ENCODE results near the gene C1QTNF6. TPM values are rescaled to one million over a fixed set of nuclear protein-coding genes. Genes with fewer than 3 reads are reported as not detected.

C1QTNF6 gene
- total and polyA plus RNA-seq, 10 of the 15 experiments (the other 5 are each of a cell fraction or from before 2014, with no cell fraction given), result 0.16 to 4.1 (median 1.3) TPM

- CTCF ChIA-PET, result interaction anchor here (0.7 to 4.5 kb wide), 19 partner anchors 11 to 151 kb away, joined by 3 to 53 read pairs (median 5); partner anchors contain the start of genes C1QTNF6 and IL2RB
Observed at GRCh38 chr22:37165066-37165465, 23.0 kb downstream of the C1QTNF6 start.

More at GRCh38 chr22:37165066-37165465, 23.0 kb downstream of the C1QTNF6 start:
- WGBS (ENCODE audit: insufficient coverage, insufficient replicate concordance, low lambda C conversion rate, missing lambda C conversion rate), result 95% methylated on average over 9 of the region's 9 CpGs
- no peaks in the 10 kb centered on the region for H3K27me3 ChIP-seq (replicated peaks in 1 of 2; ENCODE audit: control insufficient read depth in 2 of 2, insufficient read depth in 2 of 2, low read length in 1 of 2)
- POLR2A ChIA-PET, result interaction anchor here (0.6 to 8.3 kb wide), 3 partner anchors 15 to 36 kb away, joined by 7 to 128 read pairs (median 9); partner anchors contain the start of gene IL2RB
- in situ Hi-C loops (cut with MboI), result no loop called here
- H3K4me2 ChIP-seq (ENCODE audit: control insufficient read depth, insufficient read depth), result peak overlapping the region; percentile 87
- no peak for TF ChIP-seq JUND (IDR thresholded peaks at IDR 0.05; ENCODE audit: low read depth, low read length)
- TF ChIP-seq ZNF207 (IDR thresholded peaks at IDR 0.05; ENCODE audit: borderline replicate concordance), result no peak
- TF ChIP-seq HDGF (IDR thresholded peaks at IDR 0.05), result no peak
- TF ChIP-seq CHD2 (IDR thresholded peaks at IDR 0.05; ENCODE audit: borderline replicate concordance, low read depth, low read length), result no peak
- TF ChIP-seq TCF3 (IDR thresholded peaks at IDR 0.05; ENCODE audit: borderline replicate concordance, insufficient read depth, low read depth, low read length), result no peak
- TF ChIP-seq TCF7 (IDR thresholded peaks at IDR 0.05; ENCODE audit: borderline replicate concordance), result no peak
- TF ChIP-seq CHD4 (IDR thresholded peaks at IDR 0.05), result no peak
- no peak for TF ChIP-seq PBX3 (IDR thresholded peaks at IDR 0.05; ENCODE audit: insufficient replicate concordance, low read depth, low read length)
- no peak for TF ChIP-seq EP300 (IDR thresholded peaks at IDR 0.05; ENCODE audit: borderline replicate concordance in 1 of 2, control insufficient read depth in 1 of 2, low read depth in 2 of 2, low read length in 2 of 2)
- TF ChIP-seq NFYB (IDR thresholded peaks at IDR 0.05; ENCODE audit: insufficient read depth, low read depth, low read length), result no peak
- TF ChIP-seq SPI1 (IDR thresholded peaks at IDR 0.05; ENCODE audit: borderline replicate concordance, insufficient read depth, low read depth, low read length), result no peak
- no peak for TF ChIP-seq SUZ12 (IDR thresholded peaks at IDR 0.05; ENCODE audit: unreplicated experiment)
- TF ChIP-seq PML (IDR thresholded peaks at IDR 0.05; ENCODE audit: low read length), result no peak
- TF ChIP-seq BHLHE40 (IDR thresholded peaks at IDR 0.05; ENCODE audit: borderline replicate concordance in 1 of 2, low read depth in 2 of 2, low read length in 1 of 2), result no peak
- TF ChIP-seq MEF2B (IDR thresholded peaks at IDR 0.05; ENCODE audit: partially characterized antibody, poor library complexity, severe bottlenecking), result no peak
- no peak for TF ChIP-seq FOS (IDR thresholded peaks at IDR 0.05; ENCODE audit: borderline replicate concordance, extremely low read depth, insufficient read length)
- TF ChIP-seq NFIC (IDR thresholded peaks at IDR 0.05; ENCODE audit: low read depth, low read length), result no peak
- TF ChIP-seq MAX (IDR thresholded peaks at IDR 0.05; ENCODE audit: low read depth, low read length), result no peak
- intact Hi-C loops (cut with micrococcal nuclease; ENCODE audit: unreplicated experiment), result no loop called here
- H3K9ac ChIP-seq (ENCODE audit: control insufficient read depth, insufficient read depth, low read length), result peak overlapping the region; percentile 78
- no peak for DNase-seq (ENCODE audit: low read depth, low spot score)
- BruUV-seq (replicated peaks), result no TSS peak
- RAD21 ChIA-PET (ENCODE audit: unreplicated experiment), result interaction anchor here (0.8 to 8.1 kb wide), 9 partner anchors 10 to 95 kb away, joined by 3 to 158 read pairs (median 4); partner anchors contain the start of gene IL2RB
- peak overlapping the region; percentile 99 for H3K27ac ChIP-seq (ENCODE audit: control insufficient read depth, insufficient read depth)
- ATAC-seq, result no peak
- FAIRE-seq, result no peak
- H2AFZ ChIP-seq (ENCODE audit: control insufficient read depth, low read depth, low read length), result no peak overlapping the region
- H3K4me1 ChIP-seq (ENCODE audit: control insufficient read depth, insufficient read depth, low read length), result peaks cover 69% of the 10 kb centered on the region
- peaks cover 5% of the 10 kb centered on the region; the same call in 2 of the 3 replicates for H3K9me3 ChIP-seq (replicated peaks; ENCODE audit: control insufficient read depth, insufficient read depth, low read length)
- SMC1A ChIA-PET (ENCODE audit: uncharacterized antibody, unreplicated experiment), result interaction anchor here (1.1 to 9.6 kb wide), 12 partner anchors 14 to 95 kb away, joined by 3 to 203 read pairs (median 7); partner anchors contain the start of gene IL2RB
- H4K20me1 ChIP-seq (ENCODE audit: control insufficient read depth, insufficient read depth), result no peaks in the 10 kb centered on the region
- no peaks in the 10 kb centered on the region for H3K79me2 ChIP-seq (ENCODE audit: control insufficient read depth, insufficient read depth, low read length)
- H3K4me3 ChIP-seq, result peak overlapping the region; percentile 32; the same call in 1 of the 2 replicates
- no peaks in the 10 kb centered on the region for H3K36me3 ChIP-seq (ENCODE audit: control insufficient read depth in 2 of 2, insufficient read depth in 2 of 2, low read length in 1 of 2)

Measured in GM12878 (cell line).